ENCODE measurements around the gene NUBPL.

The NUBPL gene

DNA sequence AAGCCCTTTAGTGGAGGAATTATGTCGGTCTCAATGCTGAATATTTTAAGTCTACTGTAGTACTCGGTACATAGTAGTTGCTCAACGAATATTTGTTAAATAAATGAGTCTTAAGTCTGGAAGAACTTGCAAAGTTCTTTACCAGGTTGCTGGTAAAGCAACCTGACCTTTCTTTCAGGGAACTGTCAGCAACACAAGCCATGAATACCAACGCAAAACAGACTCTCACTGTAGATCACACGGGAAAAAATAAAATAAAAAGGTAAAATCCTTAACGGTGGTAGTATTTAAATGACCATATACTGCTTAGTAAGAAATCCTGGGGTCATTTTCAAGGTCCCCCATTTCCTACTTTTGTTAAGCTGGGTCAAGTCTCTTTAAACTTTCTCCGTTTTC, 447 bp upstream of the NUBPL start:
- TF ChIP-seq YY1 (IDR thresholded peaks at IDR 0.05; ENCODE audit: low read depth) (no peak), TAF1 (IDR thresholded peaks at IDR 0.05; ENCODE audit: low read depth) (no peak), RAD21 (IDR thresholded peaks at IDR 0.05; ENCODE audit: low read depth) (no peak), TEAD4 (IDR thresholded peaks at IDR 0.05) (no peak), CREB1 (IDR thresholded peaks at IDR 0.05; ENCODE audit: low read depth) (no peak), USF1 (IDR thresholded peaks at IDR 0.05) (no peak), EP300 (IDR thresholded peaks at IDR 0.05; ENCODE audit: borderline replicate concordance) (no peak), EGR1 (IDR thresholded peaks at IDR 0.05) (no peak), NFIC (IDR thresholded peaks at IDR 0.05) (no peak), FOXM1 (IDR thresholded peaks at IDR 0.05; ENCODE audit: borderline replicate concordance, low read depth) (no peak), CEBPB (IDR thresholded peaks at IDR 0.05) (no peak), TCF12 (IDR thresholded peaks at IDR 0.05; ENCODE audit: low read depth) (no peak), ZBTB7A (IDR thresholded peaks at IDR 0.05; ENCODE audit: low read depth) (no peak)
- TF ChIP-seq, protein P1, sequence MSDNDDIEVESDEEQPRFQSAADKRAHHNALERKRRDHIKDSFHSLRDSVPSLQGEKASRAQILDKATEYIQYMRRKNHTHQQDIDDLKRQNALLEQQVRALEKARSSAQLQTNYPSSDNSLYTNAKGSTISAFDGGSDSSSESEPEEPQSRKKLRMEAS (IDR thresholded peaks at IDR 0.05), result no peak
- TF ChIP-seq, protein P2, sequence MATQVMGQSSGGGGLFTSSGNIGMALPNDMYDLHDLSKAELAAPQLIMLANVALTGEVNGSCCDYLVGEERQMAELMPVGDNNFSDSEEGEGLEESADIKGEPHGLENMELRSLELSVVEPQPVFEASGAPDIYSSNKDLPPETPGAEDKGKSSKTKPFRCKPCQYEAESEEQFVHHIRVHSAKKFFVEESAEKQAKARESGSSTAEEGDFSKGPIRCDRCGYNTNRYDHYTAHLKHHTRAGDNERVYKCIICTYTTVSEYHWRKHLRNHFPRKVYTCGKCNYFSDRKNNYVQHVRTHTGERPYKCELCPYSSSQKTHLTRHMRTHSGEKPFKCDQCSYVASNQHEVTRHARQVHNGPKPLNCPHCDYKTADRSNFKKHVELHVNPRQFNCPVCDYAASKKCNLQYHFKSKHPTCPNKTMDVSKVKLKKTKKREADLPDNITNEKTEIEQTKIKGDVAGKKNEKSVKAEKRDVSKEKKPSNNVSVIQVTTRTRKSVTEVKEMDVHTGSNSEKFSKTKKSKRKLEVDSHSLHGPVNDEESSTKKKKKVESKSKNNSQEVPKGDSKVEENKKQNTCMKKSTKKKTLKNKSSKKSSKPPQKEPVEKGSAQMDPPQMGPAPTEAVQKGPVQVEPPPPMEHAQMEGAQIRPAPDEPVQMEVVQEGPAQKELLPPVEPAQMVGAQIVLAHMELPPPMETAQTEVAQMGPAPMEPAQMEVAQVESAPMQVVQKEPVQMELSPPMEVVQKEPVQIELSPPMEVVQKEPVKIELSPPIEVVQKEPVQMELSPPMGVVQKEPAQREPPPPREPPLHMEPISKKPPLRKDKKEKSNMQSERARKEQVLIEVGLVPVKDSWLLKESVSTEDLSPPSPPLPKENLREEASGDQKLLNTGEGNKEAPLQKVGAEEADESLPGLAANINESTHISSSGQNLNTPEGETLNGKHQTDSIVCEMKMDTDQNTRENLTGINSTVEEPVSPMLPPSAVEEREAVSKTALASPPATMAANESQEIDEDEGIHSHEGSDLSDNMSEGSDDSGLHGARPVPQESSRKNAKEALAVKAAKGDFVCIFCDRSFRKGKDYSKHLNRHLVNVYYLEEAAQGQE (IDR thresholded peaks at IDR 0.05; ENCODE audit: low read depth), result no peak

DNA sequence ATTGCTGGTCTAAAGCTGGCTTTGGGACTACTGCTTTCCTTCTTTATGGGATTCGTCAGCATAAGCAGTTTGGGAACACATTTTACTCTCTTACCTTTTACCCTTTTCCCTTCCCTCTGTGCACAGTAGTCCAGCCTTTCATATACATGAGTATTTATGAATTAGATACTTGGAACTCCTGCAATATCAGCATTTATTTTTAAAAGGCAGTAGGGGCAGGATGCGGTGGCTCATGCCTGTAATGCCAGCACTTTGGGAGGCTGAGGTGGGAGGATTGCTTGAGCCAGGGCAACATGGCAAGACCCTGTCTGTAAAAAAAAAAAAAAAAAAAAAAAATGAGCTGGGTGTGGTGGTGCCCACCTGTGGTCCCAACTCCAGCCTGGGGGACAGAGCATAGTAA, 3.0 kb downstream of the NUBPL start:
- TF ChIP-seq CEBPB (IDR thresholded peaks at IDR 0.05) (no peak), ZBTB7A (IDR thresholded peaks at IDR 0.05; ENCODE audit: low read depth) (no peak), NFIC (IDR thresholded peaks at IDR 0.05) (no peak)
- TF ChIP-seq, protein P1 (IDR thresholded peaks at IDR 0.05), result no peak

DNA sequence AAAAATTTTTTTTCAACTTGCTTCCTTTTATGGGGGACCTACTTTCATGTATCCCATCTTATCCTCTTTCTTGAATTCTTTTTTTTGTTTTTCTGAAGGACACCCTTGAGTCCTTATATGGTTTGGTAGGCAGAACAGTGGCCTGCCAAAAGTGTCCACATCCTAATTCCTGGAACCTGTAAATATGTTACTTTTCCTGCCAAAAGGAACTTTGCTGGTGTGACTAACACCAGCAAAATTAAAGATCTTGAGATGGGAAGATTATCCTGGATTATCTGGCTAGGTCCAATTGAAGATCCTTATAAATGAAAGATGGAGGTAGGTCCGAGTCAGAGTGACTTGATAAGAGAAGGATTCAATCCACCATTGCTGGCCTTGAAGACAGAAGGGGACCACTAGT, 5.3 kb downstream of the NUBPL start:
- TF ChIP-seq RAD21 (IDR thresholded peaks at IDR 0.05; ENCODE audit: low read depth) (no peak), ZBTB7A (IDR thresholded peaks at IDR 0.05; ENCODE audit: low read depth) (no peak), EGR1 (IDR thresholded peaks at IDR 0.05) (no peak), FOXM1 (IDR thresholded peaks at IDR 0.05; ENCODE audit: borderline replicate concordance, low read depth) (no peak), YY1 (IDR thresholded peaks at IDR 0.05; ENCODE audit: low read depth) (no peak), CEBPB (IDR thresholded peaks at IDR 0.05) (no peak), TCF12 (IDR thresholded peaks at IDR 0.05; ENCODE audit: low read depth) (no peak), EP300 (IDR thresholded peaks at IDR 0.05; ENCODE audit: borderline replicate concordance) (no peak), CREB1 (IDR thresholded peaks at IDR 0.05; ENCODE audit: low read depth) (no peak), NFIC (IDR thresholded peaks at IDR 0.05) (no peak), USF1 (IDR thresholded peaks at IDR 0.05) (no peak)
- TF ChIP-seq, protein P1 (IDR thresholded peaks at IDR 0.05), result no peak
- TF ChIP-seq, protein P2 (IDR thresholded peaks at IDR 0.05; ENCODE audit: low read depth), result no peak

- TF ChIP-seq TEAD4 (IDR thresholded peaks at IDR 0.05) (no peak), NFIC (IDR thresholded peaks at IDR 0.05) (no peak), CEBPB (IDR thresholded peaks at IDR 0.05) (no peak), RAD21 (IDR thresholded peaks at IDR 0.05; ENCODE audit: low read depth) (no peak), USF1 (IDR thresholded peaks at IDR 0.05) (no peak), FOXM1 (IDR thresholded peaks at IDR 0.05; ENCODE audit: borderline replicate concordance, low read depth) (no peak), CREB1 (IDR thresholded peaks at IDR 0.05; ENCODE audit: low read depth) (no peak), ZBTB7A (IDR thresholded peaks at IDR 0.05; ENCODE audit: low read depth) (no peak)
- TF ChIP-seq, protein P1 (IDR thresholded peaks at IDR 0.05), result no peak
- TF ChIP-seq, protein P2 (IDR thresholded peaks at IDR 0.05; ENCODE audit: low read depth), result no peak
Measured at GRCh38 chr14:31567655-31568054, 6.5 kb downstream of the NUBPL start.
